Measurements from ENCODE around the gene KLHDC8A.
"Not testable (repeated sequence)": the region's sequence is repeated elsewhere in the genome, so short reads cannot be mapped to it uniquely, and the experiment has no call there.

Gene KLHDC8A

GRCh38 chr1:205373022-205373797 lies 16.5 kb upstream of the KLHDC8A start:
- TF ChIP-seq, protein P1, sequence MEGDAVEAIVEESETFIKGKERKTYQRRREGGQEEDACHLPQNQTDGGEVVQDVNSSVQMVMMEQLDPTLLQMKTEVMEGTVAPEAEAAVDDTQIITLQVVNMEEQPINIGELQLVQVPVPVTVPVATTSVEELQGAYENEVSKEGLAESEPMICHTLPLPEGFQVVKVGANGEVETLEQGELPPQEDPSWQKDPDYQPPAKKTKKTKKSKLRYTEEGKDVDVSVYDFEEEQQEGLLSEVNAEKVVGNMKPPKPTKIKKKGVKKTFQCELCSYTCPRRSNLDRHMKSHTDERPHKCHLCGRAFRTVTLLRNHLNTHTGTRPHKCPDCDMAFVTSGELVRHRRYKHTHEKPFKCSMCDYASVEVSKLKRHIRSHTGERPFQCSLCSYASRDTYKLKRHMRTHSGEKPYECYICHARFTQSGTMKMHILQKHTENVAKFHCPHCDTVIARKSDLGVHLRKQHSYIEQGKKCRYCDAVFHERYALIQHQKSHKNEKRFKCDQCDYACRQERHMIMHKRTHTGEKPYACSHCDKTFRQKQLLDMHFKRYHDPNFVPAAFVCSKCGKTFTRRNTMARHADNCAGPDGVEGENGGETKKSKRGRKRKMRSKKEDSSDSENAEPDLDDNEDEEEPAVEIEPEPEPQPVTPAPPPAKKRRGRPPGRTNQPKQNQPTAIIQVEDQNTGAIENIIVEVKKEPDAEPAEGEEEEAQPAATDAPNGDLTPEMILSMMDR (IDR thresholded peaks at IDR 0.05; ENCODE audit: control insufficient read depth, extremely low read depth, insufficient read depth) = no peak
- no peak for DNase-seq (ENCODE audit: low read depth)
- H3K4me3 ChIP-seq (ENCODE audit: low read depth, low read length) = no peak overlapping the region

DNA sequence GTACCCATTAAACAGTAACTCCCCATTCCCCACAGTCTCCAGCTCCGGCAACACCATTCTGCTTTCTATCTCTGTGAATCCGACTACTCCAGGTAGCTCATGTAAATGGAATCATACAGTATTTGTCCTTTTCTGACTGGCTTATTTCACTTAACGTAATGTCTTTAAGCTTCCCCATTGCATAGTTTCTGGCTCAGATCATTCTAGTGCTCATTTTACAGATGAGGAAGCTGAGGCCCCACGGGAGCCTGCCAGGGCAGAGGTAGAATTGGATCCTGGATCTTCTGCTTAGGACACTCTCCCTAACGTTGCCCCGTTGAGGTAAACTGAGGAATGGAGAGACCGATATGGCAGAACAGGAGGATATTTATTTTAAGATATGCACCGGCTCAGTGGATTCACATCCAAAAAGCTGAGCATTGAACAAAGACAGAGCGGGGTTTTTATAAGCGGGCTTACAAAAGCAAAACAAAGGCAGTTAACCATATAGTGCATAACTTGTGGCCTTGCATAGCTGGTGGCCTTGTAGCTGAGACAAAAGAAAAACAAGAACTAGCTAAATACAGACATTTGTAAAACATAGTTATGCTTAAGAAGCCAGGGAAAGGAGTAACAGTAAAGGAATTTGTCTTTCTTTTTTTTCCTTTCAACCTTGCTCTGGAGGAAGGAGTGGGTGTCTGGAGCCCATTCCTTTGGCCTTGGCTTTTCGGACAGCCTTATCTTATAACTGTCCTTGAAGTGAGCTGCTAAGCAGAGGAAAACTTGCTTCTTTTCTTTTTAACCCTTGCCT lies 15.3 kb upstream of the KLHDC8A start:
- no peak for DNase-seq (ENCODE audit: low read depth)
- H3K4me3 ChIP-seq (ENCODE audit: low read depth, low read length) = no peak overlapping the region
- TF ChIP-seq, protein P1 (IDR thresholded peaks at IDR 0.05; ENCODE audit: control insufficient read depth, extremely low read depth, insufficient read depth) = no peak

- TF ChIP-seq, protein P1 (IDR thresholded peaks at IDR 0.05; ENCODE audit: control insufficient read depth, extremely low read depth, insufficient read depth) = no peak
- no peak overlapping the region for H3K4me3 ChIP-seq (ENCODE audit: low read depth, low read length)
- DNase-seq (ENCODE audit: low read depth) = peak; percentile 88
Measured at GRCh38 chr1:205370780-205371179, 14.1 kb upstream of the KLHDC8A start.

DNA sequence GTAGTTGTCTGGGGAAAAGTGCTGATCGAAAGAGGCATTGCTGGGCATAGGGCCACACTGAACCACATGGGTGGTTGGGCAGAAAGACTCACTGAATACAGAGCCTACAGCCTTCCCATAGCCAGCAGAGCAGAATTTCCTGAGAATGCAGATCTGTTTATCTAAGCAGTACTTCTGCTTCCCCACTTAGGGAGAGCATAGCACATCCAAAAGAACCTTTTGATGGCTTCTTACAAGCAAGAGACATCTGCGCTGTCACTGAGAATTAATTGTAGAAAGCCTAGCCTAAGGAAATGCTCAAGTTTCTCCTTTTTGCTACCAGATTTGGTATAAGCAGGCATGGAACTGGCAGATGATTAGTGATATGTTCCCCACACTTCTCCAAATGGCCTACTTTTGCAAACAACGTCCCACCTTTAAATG lies 13.0 kb upstream of the KLHDC8A start:
- H3K4me3 ChIP-seq (ENCODE audit: low read depth, low read length) = no peak overlapping the region
- no peak for DNase-seq (ENCODE audit: low read depth)
- TF ChIP-seq, protein P1 (IDR thresholded peaks at IDR 0.05; ENCODE audit: control insufficient read depth, extremely low read depth, insufficient read depth) = no peak

- H3K4me3 ChIP-seq (ENCODE audit: low read depth, low read length) = no peak overlapping the region
- TF ChIP-seq, protein P1 (IDR thresholded peaks at IDR 0.05; ENCODE audit: control insufficient read depth, extremely low read depth, insufficient read depth) = no peak
- no peak for DNase-seq (ENCODE audit: low read depth)
Measured at GRCh38 chr1:205368478-205368877, 11.8 kb upstream of the KLHDC8A start.

DNA sequence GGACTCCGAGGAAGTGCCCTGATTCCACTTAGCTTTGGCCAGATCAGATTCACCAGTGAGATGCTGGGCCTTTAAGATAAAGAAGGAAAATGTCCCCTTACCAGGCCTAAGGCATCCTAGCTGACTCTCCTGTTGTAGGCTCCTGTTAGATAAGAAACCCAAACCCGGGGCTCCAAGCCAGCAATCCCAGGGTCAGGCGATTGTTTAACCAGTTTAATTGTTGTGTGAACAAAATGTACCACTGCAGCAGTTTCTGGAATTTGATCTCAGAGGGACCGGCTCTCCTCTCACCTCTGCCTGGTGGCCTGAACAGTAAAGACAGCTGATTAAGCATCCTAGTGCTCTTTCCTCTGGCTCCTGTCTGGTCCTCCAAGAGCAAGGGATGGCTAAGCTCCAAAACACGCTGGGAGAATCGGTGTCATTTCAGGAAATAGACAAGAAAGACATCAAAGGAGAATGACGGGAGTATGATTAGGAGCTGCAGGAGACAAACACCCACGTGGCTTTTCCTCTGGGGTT lies 9.3 kb upstream of the KLHDC8A start:
- H3K4me3 ChIP-seq (ENCODE audit: low read depth, low read length) = no peak overlapping the region
- TF ChIP-seq, protein P1 (IDR thresholded peaks at IDR 0.05; ENCODE audit: control insufficient read depth, extremely low read depth, insufficient read depth) = no peak
- no peak for DNase-seq (ENCODE audit: low read depth)

DNA sequence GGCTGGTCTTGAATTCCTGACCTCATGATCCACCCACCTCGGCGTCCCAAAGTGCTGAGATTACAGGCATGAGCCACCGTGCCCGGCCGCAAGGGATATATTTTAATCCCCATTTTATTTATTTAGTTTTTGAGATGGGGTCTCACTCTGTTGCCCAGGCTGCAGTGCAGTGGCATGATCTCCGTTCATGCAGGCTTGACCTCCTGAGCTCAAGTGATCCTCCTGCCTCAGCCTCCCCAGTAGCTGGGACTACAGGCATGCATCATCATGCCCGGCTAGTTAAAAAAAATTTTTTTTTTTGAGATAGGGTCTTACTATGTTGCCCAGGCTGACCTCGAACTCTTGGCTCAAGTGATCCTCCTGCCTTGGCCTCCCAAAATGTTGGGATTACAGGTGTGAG lies 8.4 kb upstream of the KLHDC8A start:
- H3K4me3 ChIP-seq (ENCODE audit: low read depth, low read length); DNase-seq (ENCODE audit: low read depth): not testable (repeated sequence)
